ENCODE measurements around the gene CACNA2D2.

DNA sequence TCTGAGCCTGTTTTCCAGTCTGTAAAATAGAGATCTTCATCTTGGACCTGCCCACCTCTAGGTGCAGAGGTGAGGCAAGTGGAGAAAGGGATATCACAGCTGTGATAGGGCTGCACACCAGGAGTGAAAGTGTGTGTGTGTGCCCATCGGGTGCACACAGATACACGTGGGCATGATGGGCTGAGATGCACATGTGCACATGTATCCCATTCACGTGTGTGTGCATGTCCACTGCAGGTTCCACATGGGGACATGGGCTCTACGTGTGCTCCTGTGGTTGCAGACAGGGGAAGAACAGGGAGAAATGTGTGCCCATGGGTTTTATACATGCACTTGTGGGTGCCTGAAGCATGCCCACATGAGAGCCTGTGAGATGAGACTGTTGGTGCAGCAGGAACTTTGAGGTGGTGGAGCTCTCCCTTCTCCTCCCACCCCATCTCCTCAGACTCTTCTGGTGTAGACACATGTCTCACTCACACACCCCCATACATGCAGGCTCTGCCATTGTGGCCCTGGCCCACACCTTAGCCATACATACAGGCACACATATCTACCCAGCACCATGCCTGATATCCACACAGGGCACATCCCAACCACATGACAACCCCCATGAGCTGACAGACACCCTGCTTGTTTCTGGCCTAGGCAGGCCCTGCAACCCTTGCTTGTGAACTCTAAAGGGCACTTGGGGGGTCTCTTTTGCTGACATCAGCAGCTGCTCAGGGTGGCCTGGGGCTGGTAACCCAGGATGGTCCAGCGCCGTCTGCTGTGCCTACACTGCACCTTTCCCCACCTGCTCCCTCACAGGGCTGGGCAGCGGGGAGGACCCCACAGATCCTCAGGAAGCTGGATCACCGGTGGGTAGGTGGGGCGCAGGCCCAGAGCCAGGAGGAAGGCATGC lies 86.4 kb downstream of the CACNA2D2 start:
- TF ChIP-seq FOXA1 (IDR thresholded peaks at IDR 0.05) (no peak), FOXK2 (IDR thresholded peaks at IDR 0.05) (no peak), TARDBP (IDR thresholded peaks at IDR 0.05) (no peak), SP1 (IDR thresholded peaks at IDR 0.05) (no peak), FOXM1 (IDR thresholded peaks at IDR 0.05; ENCODE audit: borderline replicate concordance) (no peak)

All from HEK293T (cell line).